ENCODE results near the gene NUMB.

The NUMB gene

GRCh38 chr14:73289308-73289707, 169.0 kb downstream of the NUMB start:
- DNase-seq (ENCODE audit: low spot score) = no peak

GRCh38 chr14:73287071-73287470, 171.3 kb downstream of the NUMB start:
- DNase-seq (ENCODE audit: low spot score) = no peak

- no peak for DNase-seq (ENCODE audit: low spot score)
Measured at GRCh38 chr14:73286598-73286997, 171.7 kb downstream of the NUMB start.

- no peak for DNase-seq (ENCODE audit: low spot score)
Measured at GRCh38 chr14:73285979-73286378, 172.4 kb downstream of the NUMB start.

- DNase-seq (ENCODE audit: low spot score) = peak; percentile 60
Measured at GRCh38 chr14:73283608-73284379, 174.6 kb downstream of the NUMB start.

GRCh38 chr14:73280903-73281302, 177.4 kb downstream of the NUMB start:
- no peak for DNase-seq (ENCODE audit: low spot score)

GRCh38 chr14:73277376-73277775, 181.0 kb downstream of the NUMB start:
- no peak for DNase-seq (ENCODE audit: low spot score)

GRCh38 chr14:73276836-73277235, 181.5 kb downstream of the NUMB start:
- DNase-seq (ENCODE audit: low spot score) = no peak

GRCh38 chr14:73273799-73274198, 184.5 kb downstream of the NUMB start:
- DNase-seq (ENCODE audit: low spot score) = no peak

GRCh38 chr14:73272393-73272792, 186.0 kb downstream of the NUMB start:
- peak; percentile 58 for DNase-seq (ENCODE audit: low spot score)

- DNase-seq (ENCODE audit: low spot score) = peak; percentile 30
Measured at GRCh38 chr14:73269729-73270531, 188.4 kb downstream of the NUMB start.

- DNase-seq (ENCODE audit: low spot score) = no peak
Measured at GRCh38 chr14:73267474-73267873, 190.9 kb downstream of the NUMB start.

- no peak for DNase-seq (ENCODE audit: low spot score)
Measured at GRCh38 chr14:73266317-73266716, 192.0 kb downstream of the NUMB start.

- no peak for DNase-seq (ENCODE audit: low spot score)
Measured at GRCh38 chr14:73265721-73266046, 192.7 kb downstream of the NUMB start.

GRCh38 chr14:73264885-73265720, 193.2 kb downstream of the NUMB start:
- DNase-seq (ENCODE audit: low spot score) = peak; percentile 29

- DNase-seq (ENCODE audit: low spot score) = peak; percentile 38
Measured at GRCh38 chr14:73264080-73264884, 194.1 kb downstream of the NUMB start.

GRCh38 chr14:73263606-73264005, 194.7 kb downstream of the NUMB start:
- peak; percentile 32 for DNase-seq (ENCODE audit: low spot score)

GRCh38 chr14:73262427-73263183, 195.7 kb downstream of the NUMB start:
- peak; percentile 33 for DNase-seq (ENCODE audit: low spot score)

- no peak for DNase-seq (ENCODE audit: low spot score)
Measured at GRCh38 chr14:73261520-73262426, 196.6 kb downstream of the NUMB start.

- DNase-seq (ENCODE audit: low spot score) = no peak
Measured at GRCh38 chr14:73261075-73261474, 197.3 kb downstream of the NUMB start.
